Endometrium (tissue), 2 donors: Measurements from ENCODE around the gene ZNF358.

Experiments
- FAIRE-seq: peaks from 2 replicates; lab custom pipeline; 2012; peaks lifted over from hg19 to GRCh38; lab: Jason Lieb, UNC
- donor health status: control.
- donor health status: control.

The ZNF358 gene

DNA sequence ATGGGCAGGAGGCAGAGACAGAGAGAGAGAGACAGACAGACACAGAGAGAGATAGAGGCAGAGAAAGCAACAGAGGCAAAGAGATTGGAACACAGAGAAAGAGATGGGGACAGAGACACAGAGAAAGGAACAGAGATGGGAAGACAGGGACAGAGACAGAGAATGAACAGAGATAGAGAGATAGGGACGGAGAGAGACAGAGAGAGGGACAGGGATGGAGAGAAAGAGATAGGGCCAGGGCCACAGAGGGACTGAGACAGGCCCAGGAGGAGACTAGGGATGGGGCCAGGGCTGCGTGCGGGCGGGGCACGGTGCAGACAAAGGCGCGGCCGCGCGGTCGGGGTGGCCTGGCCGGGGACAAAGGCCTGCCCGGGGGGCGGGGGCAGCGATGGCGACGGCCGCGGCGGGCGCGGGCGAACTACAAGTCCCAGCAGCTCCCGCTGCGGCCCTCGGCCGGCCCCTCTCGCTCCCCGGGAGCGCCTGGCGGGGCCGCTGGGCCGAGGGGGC is at the start of gene ZNF358:
Gene ZNF358 (plus strand): TSS at position 459 of the 507 bp plus-strand sequence. CDS start 3,140 bp downstream, outside the sequence.
- no peak for FAIRE-seq

DNA sequence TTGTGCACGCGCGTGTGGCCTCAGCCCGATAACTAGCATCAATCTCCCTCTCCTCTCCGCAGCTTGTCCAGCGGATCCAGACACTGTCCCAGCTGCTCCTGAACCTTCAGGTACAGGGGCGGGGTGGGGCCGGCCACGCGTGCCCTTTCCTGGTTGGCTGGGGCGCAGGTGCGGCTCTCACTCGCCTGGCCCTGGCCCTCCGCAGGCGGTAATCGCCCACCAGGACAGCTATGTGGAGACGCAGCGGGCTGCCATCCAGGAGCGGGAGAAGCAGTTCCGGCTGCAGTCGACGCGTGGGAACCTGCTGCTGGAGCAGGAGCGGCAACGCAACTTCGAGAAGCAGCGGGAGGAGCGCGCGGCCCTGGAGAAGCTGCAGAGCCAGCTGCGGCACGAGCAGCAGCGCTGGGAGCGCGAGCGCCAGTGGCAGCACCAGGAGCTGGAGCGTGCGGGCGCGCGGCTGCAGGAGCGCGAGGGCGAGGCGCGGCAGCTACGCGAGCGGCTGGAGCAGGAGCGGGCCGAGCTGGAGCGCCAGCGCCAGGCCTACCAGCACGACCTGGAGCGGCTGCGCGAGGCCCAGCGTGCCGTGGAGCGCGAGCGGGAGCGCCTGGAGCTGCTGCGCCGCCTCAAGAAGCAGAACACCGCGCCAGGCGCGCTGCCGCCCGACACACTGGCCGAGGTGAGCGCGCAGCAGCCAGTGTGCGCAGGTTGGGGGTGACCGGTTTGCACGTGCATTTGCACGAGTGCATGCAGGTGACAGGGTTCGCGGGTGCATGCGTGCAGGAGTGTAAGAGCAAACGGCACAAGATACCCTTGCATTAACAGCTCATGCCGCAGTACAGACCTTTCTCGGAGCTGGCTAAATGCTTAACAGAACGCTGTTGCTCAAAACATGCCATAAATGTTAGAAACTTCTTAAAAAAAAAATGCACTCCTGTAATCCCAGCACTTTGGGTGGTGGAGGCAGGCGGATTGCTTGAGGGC is 48.6 kb upstream of the ZNF358 start:
- FAIRE-seq = no peak

DNA sequence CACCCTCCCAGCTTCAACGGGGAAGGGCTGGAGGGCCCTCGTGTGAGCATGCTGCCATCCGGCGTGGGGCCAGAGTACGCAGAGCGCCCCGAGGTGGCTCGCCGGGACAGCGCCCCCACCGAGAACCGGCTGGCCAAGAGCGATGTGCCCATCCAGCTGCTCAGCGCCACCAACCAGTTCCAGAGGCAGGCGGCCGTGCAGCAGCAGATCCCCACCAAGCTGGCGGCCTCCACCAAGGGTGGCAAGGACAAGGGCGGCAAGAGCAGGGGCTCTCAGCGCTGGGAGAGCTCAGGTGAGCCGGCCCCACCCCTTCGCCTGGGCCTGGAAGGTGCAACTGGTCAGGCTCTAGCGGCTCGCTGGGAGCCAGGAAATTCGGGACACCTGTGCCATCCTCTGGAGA is 47.1 kb upstream of the ZNF358 start:
- FAIRE-seq = no peak

DNA sequence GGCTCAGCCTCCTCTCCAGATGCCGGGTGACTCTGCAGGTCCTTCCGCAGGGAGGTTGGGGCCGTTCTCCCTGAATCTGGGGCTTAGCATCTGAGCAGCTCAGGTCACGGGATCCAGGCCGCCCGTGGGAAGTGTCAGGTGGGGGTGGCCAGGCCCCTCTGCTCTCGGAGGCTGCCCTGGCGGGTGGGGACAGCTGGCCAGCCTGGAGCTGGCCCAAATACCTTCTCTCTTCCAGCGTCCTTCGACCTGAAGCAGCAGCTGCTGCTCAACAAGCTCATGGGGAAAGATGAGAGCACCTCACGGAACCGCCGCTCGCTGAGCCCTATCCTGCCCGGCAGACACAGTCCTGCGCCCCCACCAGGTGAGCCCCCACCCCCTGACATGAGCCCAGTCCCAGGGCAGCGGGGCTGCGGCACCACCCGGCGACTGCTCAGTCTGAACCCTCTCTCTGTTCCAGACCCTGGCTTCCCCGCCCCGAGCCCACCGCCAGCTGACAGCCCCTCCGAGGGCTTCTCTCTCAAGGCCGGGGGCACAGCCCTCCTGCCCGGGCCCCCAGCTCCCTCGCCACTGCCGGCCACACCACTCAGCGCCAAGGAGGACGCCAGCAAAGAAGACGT is 46.1 kb upstream of the ZNF358 start:
- FAIRE-seq = no peak

DNA sequence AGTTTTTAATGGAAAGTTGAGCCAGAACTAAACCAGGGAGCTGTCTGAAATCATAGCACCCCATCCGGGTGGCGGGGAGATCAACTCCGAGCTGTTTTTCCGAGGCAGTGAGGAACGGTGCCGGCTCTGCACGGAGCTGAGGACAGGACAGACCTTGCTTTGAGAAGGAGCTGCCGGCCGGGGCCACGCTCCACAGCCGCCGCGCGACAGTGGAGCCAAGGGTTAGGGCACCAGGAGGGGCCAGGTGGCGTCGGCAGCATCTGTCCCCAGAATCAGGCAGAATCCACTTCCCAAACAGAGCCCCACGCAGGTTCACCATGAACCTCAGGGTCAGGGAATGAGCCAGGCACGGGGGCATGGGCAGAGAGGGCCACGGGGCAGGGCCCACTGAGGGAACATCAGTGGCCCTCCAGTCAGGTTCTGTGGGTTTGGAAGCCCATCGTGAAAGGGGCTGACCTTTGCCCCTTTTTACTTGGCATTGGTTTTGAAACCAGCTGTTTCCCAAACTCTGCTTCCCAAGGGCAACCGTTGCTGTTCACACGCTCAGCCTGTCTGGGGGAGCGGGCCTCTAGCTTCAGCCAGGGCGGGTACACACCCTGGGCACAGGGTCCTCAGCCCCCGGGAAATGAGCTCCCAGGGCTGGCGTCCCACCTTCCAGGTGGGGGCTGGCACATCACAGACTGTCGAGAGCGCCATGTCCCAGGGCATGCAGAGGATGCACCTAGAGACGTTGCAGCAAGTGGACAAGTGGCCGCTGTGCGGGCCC is 45.2 kb upstream of the ZNF358 start:
- FAIRE-seq = no peak

DNA sequence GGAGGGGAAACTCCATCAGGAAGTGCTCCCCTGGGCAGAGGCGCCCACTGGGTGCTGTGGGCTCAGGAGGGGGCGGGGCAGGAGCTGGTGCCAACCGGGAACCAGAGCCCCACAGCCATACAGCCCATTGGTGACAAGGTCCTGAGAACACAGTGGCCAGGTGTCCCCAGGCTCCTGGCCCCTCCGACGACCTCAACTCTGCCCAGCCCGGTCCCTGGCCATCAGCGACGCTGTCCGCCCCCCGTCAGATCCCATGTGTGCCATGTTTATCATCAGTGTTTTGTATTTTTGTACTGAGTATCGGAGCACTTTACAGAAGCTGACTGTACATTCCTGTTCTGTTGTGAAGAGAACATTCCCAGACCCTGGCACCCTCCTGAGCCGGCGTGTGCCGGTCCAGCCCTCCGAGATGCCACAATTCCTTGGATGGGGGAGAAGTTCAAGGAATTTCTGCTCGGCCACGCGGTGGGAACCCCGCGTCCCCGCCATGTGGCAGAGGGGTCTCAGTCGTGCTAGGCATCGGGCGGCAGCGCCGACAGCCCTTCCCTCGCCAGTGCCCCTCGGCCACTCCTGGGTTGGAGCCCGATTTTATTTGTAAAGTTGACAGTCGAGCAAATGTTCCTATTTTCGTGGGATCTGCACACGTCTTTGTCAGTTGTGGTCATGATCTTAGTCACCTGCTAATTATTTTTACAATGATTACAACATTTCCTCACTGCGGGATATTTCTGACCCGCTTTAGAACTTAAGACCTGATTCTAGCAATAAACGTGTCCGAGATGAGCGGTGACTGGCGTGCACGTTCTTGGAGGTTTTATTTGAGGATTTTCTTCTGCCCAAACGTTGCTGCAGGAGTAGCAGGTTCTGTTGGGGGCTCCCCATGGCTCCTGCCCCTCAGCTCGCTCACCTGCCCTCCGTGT is 43.9 kb upstream of the ZNF358 start:
- FAIRE-seq = no peak

DNA sequence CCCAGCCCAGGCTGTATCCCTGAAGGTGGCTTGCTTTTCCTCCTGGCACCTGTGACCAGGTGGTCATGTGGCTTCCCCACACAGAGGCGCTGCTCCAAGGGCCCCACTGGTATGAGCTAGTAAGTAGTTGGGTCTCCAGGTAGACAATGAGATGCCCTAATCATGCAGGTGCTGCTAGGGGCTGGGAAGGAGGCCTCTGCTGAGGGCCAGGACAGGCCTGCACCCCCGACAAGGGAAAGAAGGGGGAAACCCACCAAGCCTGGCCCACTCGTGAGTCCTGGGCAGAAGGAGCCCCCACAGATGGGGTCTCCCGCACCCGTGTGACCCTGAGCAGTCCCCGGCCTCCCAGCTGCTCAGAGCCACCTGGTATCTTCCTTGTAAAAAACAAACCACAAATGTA is 40.2 kb upstream of the ZNF358 start:
- no peak for FAIRE-seq

DNA sequence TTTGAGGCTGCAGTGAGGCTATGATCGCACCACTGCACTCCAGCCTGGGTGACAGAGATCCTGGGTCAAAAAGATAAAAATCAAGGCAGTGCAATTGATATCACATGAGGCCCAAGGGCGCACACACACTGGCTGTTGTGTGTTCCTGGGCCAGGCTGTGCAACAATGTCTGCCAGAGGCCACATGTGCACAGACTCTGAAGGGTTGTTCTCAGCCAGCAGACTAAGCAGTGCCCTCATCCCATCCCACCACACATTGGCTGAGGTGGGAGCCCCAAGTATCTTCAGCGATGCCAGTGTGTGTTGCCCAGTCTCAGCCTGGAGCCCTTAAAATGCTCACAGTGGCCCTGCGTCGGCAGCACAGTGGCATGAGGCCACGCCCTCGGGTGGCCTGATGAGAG is 39.7 kb upstream of the ZNF358 start:
- no peak for FAIRE-seq

DNA sequence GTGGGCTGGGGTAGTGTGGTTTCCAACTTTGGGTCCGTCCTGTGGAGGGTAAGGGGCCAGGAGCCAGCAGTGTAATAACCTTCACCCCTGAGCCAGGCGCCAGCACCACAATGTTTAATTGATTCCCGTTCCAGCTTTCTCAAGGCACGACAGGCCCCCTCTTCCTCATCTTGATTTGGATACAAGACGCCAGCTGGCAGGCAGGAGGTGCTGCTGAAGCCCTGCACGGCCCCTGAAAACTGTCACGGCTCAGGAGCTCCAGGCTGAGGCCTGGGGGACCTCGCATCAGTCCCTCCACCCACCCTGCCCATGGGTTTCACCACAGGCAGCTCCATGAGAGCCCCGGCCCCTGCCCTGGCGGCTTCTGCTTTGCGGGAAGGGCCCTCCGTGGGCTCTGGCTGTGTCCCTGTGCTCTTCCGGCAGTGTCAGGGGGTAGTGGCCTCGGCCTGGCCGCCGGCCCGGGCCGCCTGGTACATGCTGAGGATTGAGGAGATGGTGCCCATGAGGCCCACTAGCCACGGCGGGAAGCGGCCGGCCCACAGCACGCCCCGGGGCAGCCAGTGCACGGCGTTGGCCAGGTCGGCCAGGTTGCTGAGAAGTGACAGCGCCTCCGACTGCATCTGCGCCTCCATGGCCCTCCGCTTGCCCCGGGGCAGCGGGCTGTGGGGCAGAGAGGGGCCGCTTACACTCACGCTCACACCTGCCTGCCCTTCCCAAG is 39.0 kb upstream of the ZNF358 start:
- no peak for FAIRE-seq

DNA sequence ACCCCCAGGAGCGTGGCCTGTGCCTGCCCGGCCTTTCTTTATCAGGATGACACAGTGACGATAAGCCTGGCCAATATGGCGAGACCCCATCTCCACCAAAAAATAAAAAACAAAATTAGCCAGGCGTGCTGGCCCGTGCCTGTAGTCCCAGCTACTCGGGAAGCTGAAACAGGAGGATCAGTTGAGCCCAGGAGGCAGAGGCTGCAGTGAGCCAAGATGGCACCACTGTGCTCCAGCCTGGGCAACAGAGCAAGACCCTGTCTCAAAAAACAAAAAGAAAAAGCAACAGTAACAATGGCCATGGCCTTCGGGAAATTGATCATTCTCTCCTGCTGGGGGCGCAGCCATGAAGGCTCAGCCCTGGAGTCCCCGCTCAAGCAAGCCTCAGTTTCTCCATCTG is 38.1 kb upstream of the ZNF358 start:
- no peak for FAIRE-seq

DNA sequence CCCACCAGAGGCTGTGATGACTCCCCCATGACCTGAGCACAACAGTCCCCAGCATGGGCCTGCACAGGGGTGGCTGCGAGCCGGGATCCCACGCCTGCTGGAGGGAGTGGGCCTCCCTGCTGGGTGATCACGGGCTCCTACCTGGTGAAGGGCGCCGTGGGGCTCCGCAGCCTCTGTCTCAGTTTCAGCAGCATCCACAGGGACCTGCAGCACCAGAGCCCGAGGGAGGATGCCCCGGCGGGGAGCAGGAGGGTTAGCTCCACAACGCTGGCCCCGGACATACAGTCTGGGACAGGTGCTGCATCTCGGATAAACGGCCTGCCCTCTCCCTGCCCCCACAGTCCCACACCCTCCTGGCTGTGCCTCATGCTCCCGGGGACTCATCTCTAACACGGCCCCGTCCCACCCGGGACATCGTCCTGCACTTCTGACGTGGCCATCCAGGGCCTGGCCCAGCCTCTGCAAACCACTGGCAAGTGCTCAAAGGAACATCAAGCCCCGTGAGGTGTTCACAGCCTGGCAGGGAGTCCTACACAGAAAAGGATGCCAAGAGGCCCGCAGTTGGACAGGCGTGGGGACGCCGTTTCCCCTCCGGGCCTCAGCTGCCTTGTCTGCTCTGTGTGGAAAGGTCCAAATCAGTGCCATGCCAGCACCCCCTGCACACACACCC is 37.6 kb upstream of the ZNF358 start:
- no peak for FAIRE-seq

DNA sequence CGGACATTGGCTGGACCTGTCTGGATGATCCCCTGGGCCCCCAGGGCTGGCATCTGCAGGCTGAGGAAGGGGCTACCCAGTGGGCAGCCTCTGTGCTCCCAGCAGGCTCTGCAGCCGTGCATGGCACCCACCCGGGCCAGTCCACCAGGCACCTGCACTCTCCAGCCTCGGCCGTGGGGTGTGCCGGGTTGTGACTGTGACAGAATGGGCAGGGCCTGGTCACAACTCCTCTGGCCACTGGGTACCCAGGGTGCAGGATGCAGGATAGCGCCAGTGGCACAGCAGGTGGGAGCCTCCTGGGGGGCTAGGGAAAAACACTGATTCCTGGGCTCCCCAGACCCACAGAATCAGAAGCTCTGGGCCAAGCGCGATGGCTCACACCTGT is 37.1 kb upstream of the ZNF358 start:
- no peak for FAIRE-seq

DNA sequence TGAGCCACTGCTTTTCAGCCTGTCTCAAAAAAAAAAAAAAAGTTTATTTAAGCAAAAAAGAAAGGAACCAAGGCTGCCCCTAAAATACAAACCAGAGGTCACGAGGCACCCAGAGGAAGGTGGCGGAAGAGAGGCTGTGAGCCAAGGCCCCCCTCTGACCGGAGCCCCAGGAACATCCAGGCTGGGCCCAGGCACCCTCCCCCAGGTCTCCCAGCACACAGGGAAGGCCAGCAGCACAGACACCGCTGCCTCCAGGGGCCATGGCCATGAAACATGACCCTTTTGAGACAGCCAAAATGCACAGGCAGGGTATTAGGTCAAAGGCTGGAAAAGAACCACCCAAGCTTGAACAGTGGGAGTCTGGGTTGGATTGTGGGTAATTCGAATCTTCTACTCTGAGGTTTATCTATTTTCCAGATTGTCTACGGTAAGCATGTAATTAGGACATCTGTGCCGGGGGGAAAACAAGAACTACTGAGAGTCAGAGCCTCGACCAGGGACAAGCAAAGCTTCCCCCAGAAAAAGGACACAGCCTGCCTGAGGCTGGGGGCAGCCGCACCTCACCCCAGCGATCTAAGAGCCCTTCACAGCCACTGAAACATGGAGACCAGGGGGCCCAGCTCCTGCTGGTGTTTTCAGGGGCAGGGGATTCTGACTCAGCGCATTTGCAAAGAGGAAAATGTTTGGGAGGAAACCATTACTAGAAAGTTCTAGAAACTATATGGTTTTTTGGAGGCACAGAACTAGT is 35.5 kb upstream of the ZNF358 start:
- no peak for FAIRE-seq

DNA sequence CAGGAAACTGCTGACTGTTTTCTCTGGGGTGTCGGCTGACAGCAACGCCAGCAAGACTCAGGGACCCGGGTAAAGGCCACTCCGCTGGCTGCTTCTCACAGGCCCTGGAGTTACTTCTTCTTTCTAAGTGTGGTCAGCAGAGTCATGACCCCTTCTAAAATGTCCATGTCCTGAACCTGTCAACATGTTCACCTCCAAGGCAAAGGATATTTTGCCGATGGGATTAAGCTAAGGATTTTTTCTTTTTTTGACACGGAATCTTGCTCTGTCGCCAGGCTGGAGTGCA is 35.0 kb upstream of the ZNF358 start:
- FAIRE-seq = no peak

DNA sequence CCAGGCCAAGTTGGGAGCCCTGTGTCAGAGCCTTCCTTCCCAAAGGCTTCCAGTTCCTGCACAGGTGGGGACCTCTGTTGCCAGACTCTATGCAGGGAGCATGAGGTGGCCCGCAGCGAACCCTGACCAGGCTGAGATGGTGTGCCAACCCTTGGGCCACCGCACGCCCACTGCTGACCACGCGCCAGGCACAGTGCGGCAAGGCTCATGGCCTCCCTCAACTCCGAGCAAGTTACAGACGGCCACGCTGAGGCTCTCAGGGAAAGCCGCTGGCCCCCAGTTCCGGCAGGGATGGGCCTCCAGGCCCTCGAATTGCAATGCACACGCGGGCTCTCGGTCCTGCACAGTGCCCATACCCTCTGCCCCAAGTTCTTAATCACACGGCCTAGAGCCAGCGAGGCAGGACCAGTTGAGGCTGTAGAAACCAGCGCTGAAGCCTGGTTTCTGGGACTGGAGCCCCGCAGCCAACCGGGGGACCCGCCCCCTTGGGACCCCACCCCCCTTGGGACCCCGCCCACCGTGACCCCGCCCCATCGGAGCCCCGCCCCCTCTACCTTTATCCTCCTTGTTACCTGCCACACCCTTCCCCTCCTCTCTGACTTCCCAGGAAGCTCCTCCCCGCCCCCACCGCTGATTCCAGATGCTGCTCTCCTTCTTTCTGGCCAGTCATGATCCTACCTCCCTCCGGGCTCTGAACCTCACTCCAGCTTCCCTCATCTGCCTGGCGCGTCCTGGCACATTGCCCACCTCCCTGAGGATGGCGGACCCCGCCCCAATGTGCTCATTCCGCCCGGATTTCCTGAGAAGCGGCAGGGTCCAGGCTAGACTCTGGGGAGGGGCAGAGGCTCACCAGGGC is 33.1 kb upstream of the ZNF358 start:
- no peak for FAIRE-seq

DNA sequence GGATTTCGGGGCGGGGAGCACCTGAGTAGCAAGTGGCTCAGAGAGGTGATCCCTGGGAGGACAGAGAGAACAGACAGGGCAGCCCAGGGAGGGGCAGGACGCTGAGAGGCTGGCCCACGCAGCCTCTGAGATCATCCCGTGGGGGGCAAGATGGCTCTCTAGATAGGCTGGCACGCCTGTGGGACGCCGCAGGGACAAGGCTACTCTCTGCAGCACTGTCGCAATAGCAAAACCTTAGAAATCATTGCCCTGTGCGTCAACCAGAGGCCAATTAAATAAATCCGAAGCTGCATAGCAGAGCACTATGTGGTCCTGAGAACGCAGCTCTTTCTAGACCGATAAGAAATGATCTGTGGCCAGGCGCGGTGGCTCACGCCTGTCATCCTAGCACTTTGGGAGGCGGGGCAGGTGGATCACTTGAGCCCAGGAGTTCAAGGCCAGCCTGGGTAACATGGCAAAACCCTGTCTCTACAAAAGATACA is 32.1 kb upstream of the ZNF358 start:
- no peak for FAIRE-seq

DNA sequence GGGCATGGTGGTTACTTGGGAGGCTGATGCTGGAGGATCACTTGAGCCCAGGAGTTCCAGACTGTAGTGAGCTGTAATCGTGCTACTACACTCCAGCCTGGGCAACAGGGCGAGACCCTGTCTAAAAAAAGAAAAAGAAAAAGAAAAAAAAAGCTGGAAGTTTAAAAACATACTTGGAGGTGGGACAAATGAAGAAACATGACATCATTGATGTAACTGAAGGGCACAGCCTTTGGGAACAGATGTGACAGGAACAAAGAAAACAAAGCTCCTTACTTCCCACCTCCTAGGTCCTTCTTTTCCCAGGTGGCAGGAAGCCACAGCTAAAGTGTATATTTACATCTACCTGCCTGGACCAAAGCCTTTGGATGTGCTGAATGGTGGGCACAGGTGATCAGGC is 29.0 kb upstream of the ZNF358 start:
- no peak for FAIRE-seq

DNA sequence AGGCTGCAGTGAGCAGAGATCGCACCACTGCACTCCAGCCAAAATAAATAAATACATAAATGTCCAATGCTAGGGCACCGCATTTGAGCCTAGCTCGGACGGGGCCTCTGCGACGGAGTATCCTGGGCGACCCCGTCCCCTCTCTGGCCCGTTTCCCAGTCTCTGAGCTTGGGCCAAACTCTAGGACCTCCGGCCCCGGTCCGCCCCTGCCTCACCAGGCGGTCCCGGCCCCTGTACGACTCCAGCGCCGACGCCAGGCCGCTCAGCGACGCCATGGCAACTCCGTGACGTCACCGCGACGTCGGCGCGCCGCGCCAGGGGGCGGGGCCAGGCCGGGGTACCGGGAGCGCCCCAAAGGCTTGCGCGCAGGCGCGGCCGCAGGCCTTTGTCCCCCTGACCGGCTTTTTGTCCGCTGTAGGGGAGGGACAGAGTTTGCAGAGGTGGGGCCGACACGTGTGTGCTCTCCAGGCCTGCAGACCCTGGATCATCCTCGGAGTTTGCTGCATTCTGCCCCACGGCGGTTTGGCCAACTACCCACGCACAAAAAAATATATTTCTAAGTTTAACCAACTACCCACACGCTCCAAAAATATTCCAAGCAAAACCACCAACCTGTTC is 27.1 kb upstream of the ZNF358 start, which contains the start of gene PEX11G:
Gene PEX11G (minus strand): TSS at position 300 of the 618 bp plus-strand sequence. CDS start 25 bp downstream, at position 275.
- FAIRE-seq = no peak
